Activated B cell treated with CpG ODN at 0.5 μM for 24 hours (primary cell): Measurements from ENCODE around the gene CBARP. TPM values are rescaled to one million over a fixed set of nuclear protein-coding genes. Genes with fewer than 3 reads are reported as not detected.

Source experiments
- ATAC-seq: fragments of 200-7000 bp; cut with Tn5 transposase; one replicate; pipeline ENCODE4 v1.10.0; 2021; ENCODE audit warnings: low read depth, mild to moderate bottlenecking, moderate library complexity
- CTCF ChIA-PET: fragments of 350-600 bp; sonication (Branson Sonifier 250); formaldehyde crosslinking; loops from one replicate; lab custom pipeline; 2021; ENCODE audit warnings: antibody characterized with exemption; lab: Charles Lee
- POLR2A ChIA-PET: fragments of 350-600 bp; sonication (Branson Sonifier 250); formaldehyde crosslinking; loops from one replicate; lab custom pipeline; 2021; ENCODE audit warnings: antibody characterized with exemption; lab: Charles Lee
- DNase-seq: peaks from one replicate; pipeline ENCODE4 v3.0.0; 2022
- H3K27ac Mint-ChIP-seq: one replicate; pipeline ENCODE4 v1.8.0; 2020; ENCODE audit warnings: mixed read lengths
- H3K27me3 Mint-ChIP-seq: one replicate; pipeline ENCODE4 v1.8.0; 2021; ENCODE audit warnings: mixed read lengths
- H3K36me3 Mint-ChIP-seq: one replicate; pipeline ENCODE4 v1.8.0; 2021; ENCODE audit warnings: low read depth, mixed read lengths
- H3K4me1 Mint-ChIP-seq: one replicate; pipeline ENCODE4 v1.8.0; 2021; ENCODE audit warnings: mixed read lengths
- H3K4me3 Mint-ChIP-seq: one replicate; pipeline ENCODE4 v1.8.0; 2020; ENCODE audit warnings: mild to moderate bottlenecking, mixed read lengths
- H3K9me3 Mint-ChIP-seq: one replicate; pipeline ENCODE4 v1.8.0; 2020; ENCODE audit warnings: mixed read lengths
- CTCF ChIP-seq: fragments of 200-600 bp; IDR thresholded peaks from one replicate; pipeline ENCODE4 v1.8.0; 2022; ENCODE audit warnings: antibody characterized with exemption, mild to moderate bottlenecking
- intact Hi-C: fragments of 100-400 bp; cut with micrococcal nuclease; formaldehyde crosslinking; loops from one replicate; pipeline ENCODE4 v1.15.1; 2024
- total RNA-seq: library from RNA; stranded (reverse); gene quantifications from 2 replicates; pipeline ENCODE4 v1.2.3, GENCODE V29; 2022

Gene CBARP
- total RNA-seq, 1 donor from 2014 or later: 0.64 TPM

- POLR2A ChIA-PET: no interaction called here
- no peaks in the 10 kb centered on the region for H3K27me3 Mint-ChIP-seq
These were observed 17.3 kb downstream of the CBARP start for GRCh38 chr19:1220477-1220930.

GRCh38 chr19:1219786-1220476 lies 17.9 kb downstream of the CBARP start:
- ChIA-PET POLR2A (no interaction called here), CTCF (interaction anchor here (1.2 kb wide), 1 partner anchor 219 kb away, joined by 3 read pairs; no protein-coding TSS in a partner anchor)
- Mint-ChIP-seq H3K4me3 (no peak overlapping the region), H3K27ac (no peak overlapping the region), H3K4me1 (peaks cover 2% of the 10 kb centered on the region), H3K9me3 (no peaks in the 10 kb centered on the region), H3K27me3 (no peaks in the 10 kb centered on the region), H3K36me3 (peaks cover 26% of the 10 kb centered on the region)
- no peak for TF ChIP-seq CTCF
- intact Hi-C loops: no loop called here
- no peak for DNase-seq
- ATAC-seq: no peak

More at GRCh38 chr19:1220477-1220930, 17.3 kb downstream of the CBARP start:
- peaks cover 29% of the 10 kb centered on the region for H3K36me3 Mint-ChIP-seq
- H3K9me3 Mint-ChIP-seq: no peaks in the 10 kb centered on the region
- intact Hi-C loops: no loop called here
- CTCF ChIA-PET: interaction anchor here (1.2 kb wide), 1 partner anchor 219 kb away, joined by 3 read pairs; no protein-coding TSS in a partner anchor
- no peak for TF ChIP-seq CTCF
- no peak overlapping the region for H3K27ac Mint-ChIP-seq
- peaks cover 2% of the 10 kb centered on the region for H3K4me1 Mint-ChIP-seq
- no peak for DNase-seq
- no peak for ATAC-seq
- no peak overlapping the region for H3K4me3 Mint-ChIP-seq

GRCh38 chr19:1218751-1219567 lies 18.8 kb downstream of the CBARP start:
- POLR2A ChIA-PET: no interaction called here
- H3K36me3 Mint-ChIP-seq: peaks cover 25% of the 10 kb centered on the region
- ATAC-seq (no peak), DNase-seq (no peak)
- no peak overlapping the region for H3K4me3 Mint-ChIP-seq
- TF ChIP-seq CTCF: no peak
- H3K4me1 Mint-ChIP-seq: peaks cover 6% of the 10 kb centered on the region
- CTCF ChIA-PET: no interaction called here
- no peaks in the 10 kb centered on the region for H3K27me3 Mint-ChIP-seq
- no peak overlapping the region for H3K27ac Mint-ChIP-seq
- intact Hi-C loops: no loop called here
- H3K9me3 Mint-ChIP-seq: no peaks in the 10 kb centered on the region

GRCh38 chr19:1217366-1217765 lies 20.4 kb downstream of the CBARP start:
- Mint-ChIP-seq H3K4me3 (no peak overlapping the region), H3K27ac (no peak overlapping the region), H3K36me3 (peaks cover 28% of the 10 kb centered on the region), H3K27me3 (no peaks in the 10 kb centered on the region), H3K9me3 (no peaks in the 10 kb centered on the region), H3K4me1 (peaks cover 14% of the 10 kb centered on the region)
- ChIA-PET POLR2A (no interaction called here), CTCF (interaction anchor here (0.9 kb wide), 1 partner anchor 27 kb away, joined by 3 read pairs; no protein-coding TSS in a partner anchor)
- intact Hi-C loops: no loop called here
- ATAC-seq (no peak), DNase-seq (no peak)
- TF ChIP-seq CTCF: no peak

- H3K27me3 Mint-ChIP-seq: no peaks in the 10 kb centered on the region
- ChIA-PET POLR2A (interaction anchor here (1.3 kb wide), 1 partner anchor 52 kb away, joined by 5 read pairs; the partner anchor contains the start of gene CIRBP), CTCF (interaction anchor here (0.9 kb wide), 1 partner anchor 27 kb away, joined by 3 read pairs; no protein-coding TSS in a partner anchor)
- H3K9me3 Mint-ChIP-seq: no peaks in the 10 kb centered on the region
- peaks cover 15% of the 10 kb centered on the region for H3K4me1 Mint-ChIP-seq
- intact Hi-C loops: no loop called here
- ATAC-seq (no peak), DNase-seq (no peak)
- no peak for TF ChIP-seq CTCF
- peaks cover 29% of the 10 kb centered on the region for H3K36me3 Mint-ChIP-seq
- H3K27ac Mint-ChIP-seq: no peak overlapping the region
- no peak overlapping the region for H3K4me3 Mint-ChIP-seq
These were observed 21.0 kb downstream of the CBARP start for GRCh38 chr19:1216756-1217155.
